ENCODE data around the gene EVI2A.
"Not testable (repeated sequence)": the region's sequence is repeated elsewhere in the genome, so short reads cannot be mapped to it uniquely, and the experiment has no call there.

The EVI2A gene

DNA sequence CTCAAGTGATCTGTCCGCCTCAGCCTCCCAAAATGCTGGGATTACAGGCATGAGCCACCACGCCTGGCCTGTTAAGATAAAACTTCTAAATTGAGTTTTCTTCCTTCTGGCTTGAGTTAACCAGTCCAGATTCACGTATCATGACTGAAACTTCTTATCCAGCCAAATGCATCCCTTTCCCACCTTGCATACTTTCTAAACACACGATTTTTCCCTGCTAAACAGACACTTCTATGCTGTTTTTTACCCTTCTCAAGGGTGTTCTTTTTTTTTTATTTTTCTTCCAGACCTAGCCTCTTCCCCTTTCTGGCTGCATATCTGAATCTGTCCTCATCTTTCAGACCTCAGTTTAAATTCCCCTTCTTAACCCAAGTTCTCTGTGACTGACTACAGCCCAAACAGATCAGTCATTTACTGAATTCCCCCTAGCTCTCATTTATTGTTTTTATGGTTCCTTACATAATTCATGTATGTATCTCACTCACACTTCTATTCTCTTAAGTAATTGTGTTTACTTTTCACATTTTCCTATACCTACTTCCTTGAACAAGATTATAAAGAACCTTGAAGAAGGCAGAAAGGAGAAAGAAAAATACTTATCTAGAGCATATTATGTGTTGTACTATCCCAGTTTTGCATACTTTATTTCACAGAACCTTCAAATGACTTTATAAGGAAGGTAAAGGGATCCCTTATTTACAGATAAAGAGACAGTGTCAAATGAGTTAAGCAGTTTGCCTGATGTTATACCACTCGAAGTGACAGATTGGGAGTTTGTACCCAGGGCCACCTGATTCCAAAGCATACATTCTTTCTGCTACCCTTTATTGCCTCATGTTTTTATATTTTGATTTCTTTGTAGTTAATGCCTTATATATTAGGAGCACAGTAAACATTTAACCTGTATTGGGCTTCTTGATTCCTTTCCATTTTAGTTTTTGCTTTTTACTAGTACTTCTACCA, 12.8 kb downstream of the EVI2A start:
- no peak overlapping the region for H3K4me3 ChIP-seq (ENCODE audit: low read length)
- peaks cover 2% of the 10 kb centered on the region for H3K36me3 ChIP-seq (ENCODE audit: insufficient read depth, low read length)
- no peak overlapping the region for H2AFZ ChIP-seq (ENCODE audit: low read depth, low read length)
- peaks cover 5% of the 10 kb centered on the region for H3K9me3 ChIP-seq (ENCODE audit: low read length)
- H3K4me1 ChIP-seq (ENCODE audit: insufficient read depth, low read length) = no peaks in the 10 kb centered on the region
- H3K27me3 ChIP-seq (ENCODE audit: insufficient read depth, low read length) = no peaks in the 10 kb centered on the region

DNA sequence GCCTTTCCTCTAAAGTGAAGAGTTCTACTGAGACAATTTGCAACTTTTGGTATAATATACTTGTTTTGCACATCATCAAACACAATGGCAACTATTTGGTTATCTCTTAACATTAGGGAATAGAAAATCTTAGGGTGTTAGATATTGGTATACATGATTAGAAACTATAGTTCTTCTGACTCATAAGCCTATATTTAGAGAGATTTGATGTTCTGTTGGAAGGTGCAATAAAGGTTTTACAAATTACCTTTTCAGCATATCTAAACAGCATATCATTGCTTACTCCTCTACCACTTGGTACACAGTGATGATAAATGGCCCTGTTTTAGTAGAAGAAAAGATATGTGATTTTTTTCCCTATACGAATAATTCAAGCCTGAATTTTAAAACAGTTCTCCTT, 13.8 kb downstream of the EVI2A start:
- Histone ChIP-seq H2AFZ (ENCODE audit: low read depth, low read length) (no peak overlapping the region), H3K27me3 (ENCODE audit: insufficient read depth, low read length) (no peaks in the 10 kb centered on the region), H3K9me3 (ENCODE audit: low read length) (peaks cover 8% of the 10 kb centered on the region), H3K4me1 (ENCODE audit: insufficient read depth, low read length) (no peaks in the 10 kb centered on the region), H3K4me3 (ENCODE audit: low read length) (no peak overlapping the region), H3K36me3 (ENCODE audit: insufficient read depth, low read length) (peaks cover 4% of the 10 kb centered on the region)

DNA sequence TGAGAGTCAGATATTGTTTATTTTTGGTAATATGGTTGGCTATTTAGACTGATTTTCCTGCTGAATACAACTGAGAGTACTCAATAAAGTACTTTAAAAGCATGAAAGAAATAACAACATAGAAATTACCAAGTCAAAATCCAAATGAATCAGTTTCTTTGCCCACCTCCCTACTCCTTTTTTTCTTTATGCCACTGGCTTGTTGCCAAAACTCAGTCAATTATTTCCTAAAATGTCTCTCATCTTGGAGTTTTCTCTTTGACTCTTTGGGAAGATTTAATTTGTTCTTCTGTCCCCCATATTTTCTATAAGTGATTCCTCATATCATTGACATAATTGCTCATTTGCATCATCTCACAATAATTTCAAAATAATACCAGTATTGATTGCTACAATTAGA, 21.8 kb downstream of the EVI2A start:
- Histone ChIP-seq H3K4me3 (ENCODE audit: low read length) (no peak overlapping the region), H3K36me3 (ENCODE audit: insufficient read depth, low read length) (peaks cover 3% of the 10 kb centered on the region), H3K9me3 (ENCODE audit: low read length) (peaks cover 6% of the 10 kb centered on the region), H3K27me3 (ENCODE audit: insufficient read depth, low read length) (no peaks in the 10 kb centered on the region), H3K4me1 (ENCODE audit: insufficient read depth, low read length) (peaks cover 5% of the 10 kb centered on the region), H2AFZ (ENCODE audit: low read depth, low read length) (no peak overlapping the region)

DNA sequence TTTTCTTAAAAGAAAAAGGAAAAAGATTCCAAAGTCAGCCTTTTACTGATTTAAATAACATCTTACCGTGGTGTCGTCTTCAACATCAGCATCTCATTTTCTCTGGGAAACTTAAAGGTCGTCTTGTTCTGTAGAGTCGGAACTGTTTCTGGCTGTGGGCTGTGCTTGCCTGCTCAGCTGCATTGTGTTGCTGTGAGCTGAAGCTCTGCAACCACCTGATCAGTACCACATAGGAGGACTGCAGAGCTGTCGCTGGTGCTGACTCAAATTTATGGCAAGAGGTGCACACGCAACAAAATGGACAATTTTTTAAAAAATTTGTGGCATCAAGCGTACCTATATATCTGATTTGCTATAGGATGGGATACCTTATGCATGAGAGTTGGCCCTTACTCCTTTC, 24.3 kb downstream of the EVI2A start, which contains the start of gene OMG:
TSS of gene OMG (minus strand) at position 150 of the 400 bp plus-strand sequence. CDS start 908 bp downstream, outside the sequence.
- peaks cover under 1% of the 10 kb centered on the region for H3K36me3 ChIP-seq (ENCODE audit: insufficient read depth, low read length)
- no peak within 1 kb of the TSS for H3K4me3 ChIP-seq (ENCODE audit: low read length)
- H2AFZ ChIP-seq (ENCODE audit: low read depth, low read length) = no peak within 1 kb of the TSS
- H3K9me3 ChIP-seq (ENCODE audit: low read length) = no peaks in the 10 kb centered on the region
- H3K27me3 ChIP-seq (ENCODE audit: insufficient read depth, low read length) = no peaks in the 10 kb centered on the region
- peaks cover 5% of the 10 kb centered on the region for H3K4me1 ChIP-seq (ENCODE audit: insufficient read depth, low read length)

DNA sequence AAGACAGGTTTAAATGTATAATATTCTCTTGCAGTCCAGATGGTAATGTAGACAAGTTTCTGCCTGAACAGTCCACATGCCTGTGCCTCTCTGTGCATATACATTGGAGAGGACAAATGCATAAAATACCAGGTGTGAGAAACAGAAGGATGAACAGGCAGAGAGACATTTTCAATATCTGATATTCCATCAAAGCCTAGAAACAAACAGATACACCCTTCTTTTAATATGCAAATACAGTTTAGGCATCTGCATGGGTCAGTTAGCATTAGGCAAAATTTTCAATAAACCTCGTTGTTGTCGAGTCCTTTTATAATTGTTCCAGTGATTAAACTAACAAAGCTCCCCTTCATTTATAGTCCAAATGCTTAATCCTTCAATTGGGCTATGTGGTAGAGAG, 25.3 kb downstream of the EVI2A start:
- Histone ChIP-seq H2AFZ (ENCODE audit: low read depth, low read length) (no peak overlapping the region), H3K36me3 (ENCODE audit: insufficient read depth, low read length) (peaks cover 5% of the 10 kb centered on the region), H3K9me3 (ENCODE audit: low read length) (no peaks in the 10 kb centered on the region), H3K4me3 (ENCODE audit: low read length) (no peak overlapping the region), H3K4me1 (ENCODE audit: insufficient read depth, low read length) (peaks cover 5% of the 10 kb centered on the region), H3K27me3 (ENCODE audit: insufficient read depth, low read length) (no peaks in the 10 kb centered on the region)

DNA sequence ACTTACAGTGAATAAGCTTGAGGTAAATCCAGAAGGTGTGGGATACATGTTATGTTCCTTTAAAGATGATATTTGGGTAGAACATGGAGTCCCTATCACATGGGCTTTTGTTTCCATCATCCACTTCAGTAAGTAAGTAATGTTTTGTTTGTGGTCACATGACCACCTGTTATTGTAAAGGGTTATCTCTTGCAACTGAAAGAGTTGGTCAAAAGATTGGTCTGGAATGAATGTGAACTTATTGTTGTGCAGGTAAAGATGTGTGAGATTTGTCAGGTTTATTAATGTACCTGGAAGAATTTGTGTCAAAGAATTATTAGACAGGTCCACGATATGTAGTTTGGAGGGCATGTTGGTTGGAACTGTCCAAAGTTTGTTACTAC, 25.9 kb downstream of the EVI2A start:
- Histone ChIP-seq H3K4me3 (ENCODE audit: low read length) (no peak overlapping the region), H3K4me1 (ENCODE audit: insufficient read depth, low read length) (peaks cover 5% of the 10 kb centered on the region), H3K27me3 (ENCODE audit: insufficient read depth, low read length) (no peaks in the 10 kb centered on the region), H3K9me3 (ENCODE audit: low read length) (no peaks in the 10 kb centered on the region), H2AFZ (ENCODE audit: low read depth, low read length) (no peak overlapping the region), H3K36me3 (ENCODE audit: insufficient read depth, low read length) (peaks cover 5% of the 10 kb centered on the region)

DNA sequence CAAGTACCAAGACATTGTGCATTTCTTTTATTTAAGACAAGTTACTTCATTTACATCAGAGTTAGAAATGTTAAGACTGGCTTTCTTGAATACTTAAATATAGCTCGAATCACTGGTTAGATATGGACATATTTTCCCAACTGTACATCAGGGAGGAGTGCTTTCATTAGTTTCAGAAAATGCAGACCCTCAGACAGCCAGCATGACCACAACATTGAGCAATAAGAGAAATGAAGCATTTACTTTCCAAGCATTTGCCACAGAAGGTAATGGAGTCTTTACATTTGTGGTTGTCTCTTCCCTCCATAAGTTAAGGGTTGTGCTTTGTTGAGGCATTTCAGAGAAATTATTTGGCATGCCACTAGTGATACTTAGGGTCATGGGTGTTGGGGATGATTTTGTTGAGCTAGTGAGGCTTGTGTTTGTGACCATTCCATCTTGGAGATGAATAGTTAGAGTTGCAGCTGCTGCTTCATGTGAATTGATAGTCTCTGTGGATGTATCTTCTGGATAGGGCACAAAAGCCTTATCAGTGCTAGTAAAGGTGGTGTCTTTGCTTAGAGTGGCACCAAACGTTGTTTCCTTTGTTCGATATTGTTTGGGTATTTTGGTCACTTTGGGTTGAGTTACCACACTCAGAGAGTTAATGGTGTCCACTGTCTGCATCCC, 26.5 kb downstream of the EVI2A start:
- H2AFZ ChIP-seq (ENCODE audit: low read depth, low read length) = no peak overlapping the region
- no peaks in the 10 kb centered on the region for H3K9me3 ChIP-seq (ENCODE audit: low read length)

DNA sequence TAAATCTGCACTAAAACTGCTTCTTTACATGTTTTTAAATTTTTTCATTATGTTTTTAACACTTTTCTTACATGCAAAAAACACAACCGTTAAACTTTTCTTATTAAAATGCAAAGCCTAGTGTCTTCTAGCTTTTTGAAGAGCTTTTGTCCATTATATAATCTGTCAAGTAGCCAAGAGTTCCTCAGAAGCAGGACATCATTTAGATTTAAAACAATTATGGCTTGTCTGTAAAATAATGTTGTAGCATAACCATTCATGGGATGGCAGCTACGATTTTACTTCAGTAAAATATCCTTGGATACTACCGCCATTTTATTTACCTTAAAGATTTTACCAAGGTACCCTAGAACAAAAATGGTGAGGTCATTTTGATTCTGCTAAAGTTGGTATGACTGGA, 27.2 kb downstream of the EVI2A start:
- no peaks in the 10 kb centered on the region for H3K27me3 ChIP-seq (ENCODE audit: insufficient read depth, low read length)
- peaks cover 5% of the 10 kb centered on the region for H3K4me1 ChIP-seq (ENCODE audit: insufficient read depth, low read length)
- no peak overlapping the region for H2AFZ ChIP-seq (ENCODE audit: low read depth, low read length)
- peaks cover 5% of the 10 kb centered on the region for H3K36me3 ChIP-seq (ENCODE audit: insufficient read depth, low read length)
- H3K4me3 ChIP-seq (ENCODE audit: low read length) = no peak overlapping the region
- no peaks in the 10 kb centered on the region for H3K9me3 ChIP-seq (ENCODE audit: low read length)

More for the DNA sequence above, 26.5 kb downstream of the EVI2A start:
- Histone ChIP-seq H3K36me3 (ENCODE audit: insufficient read depth, low read length) (peaks cover 5% of the 10 kb centered on the region), H3K27me3 (ENCODE audit: insufficient read depth, low read length) (no peaks in the 10 kb centered on the region), H3K4me3 (ENCODE audit: low read length) (no peak overlapping the region), H3K4me1 (ENCODE audit: insufficient read depth, low read length) (peaks cover 5% of the 10 kb centered on the region)

DNA sequence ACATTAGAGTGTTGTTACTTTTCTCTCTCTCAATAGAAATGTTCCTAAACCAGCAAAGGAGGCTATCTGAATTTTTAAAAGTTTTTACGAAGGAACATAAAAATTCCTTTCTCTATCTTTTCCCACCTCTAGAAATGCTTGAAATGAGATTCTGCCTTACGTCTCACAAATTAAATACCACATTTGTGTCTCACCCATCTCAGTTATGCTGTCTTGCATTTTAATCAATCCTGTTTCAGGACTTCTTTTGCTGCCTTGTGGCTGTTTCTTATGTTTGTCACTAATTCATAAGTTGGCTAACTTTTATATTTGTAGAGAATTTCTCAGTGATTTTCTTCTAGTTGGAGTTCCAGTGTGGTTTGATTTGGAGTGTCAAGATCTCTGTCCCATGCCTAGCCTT, 27.8 kb downstream of the EVI2A start:
- Histone ChIP-seq H3K36me3 (ENCODE audit: insufficient read depth, low read length) (peaks cover 5% of the 10 kb centered on the region), H2AFZ (ENCODE audit: low read depth, low read length) (no peak overlapping the region), H3K4me1 (ENCODE audit: insufficient read depth, low read length) (peaks cover 5% of the 10 kb centered on the region), H3K9me3 (ENCODE audit: low read length) (no peaks in the 10 kb centered on the region), H3K4me3 (ENCODE audit: low read length) (no peak overlapping the region), H3K27me3 (ENCODE audit: insufficient read depth, low read length) (no peaks in the 10 kb centered on the region)

DNA sequence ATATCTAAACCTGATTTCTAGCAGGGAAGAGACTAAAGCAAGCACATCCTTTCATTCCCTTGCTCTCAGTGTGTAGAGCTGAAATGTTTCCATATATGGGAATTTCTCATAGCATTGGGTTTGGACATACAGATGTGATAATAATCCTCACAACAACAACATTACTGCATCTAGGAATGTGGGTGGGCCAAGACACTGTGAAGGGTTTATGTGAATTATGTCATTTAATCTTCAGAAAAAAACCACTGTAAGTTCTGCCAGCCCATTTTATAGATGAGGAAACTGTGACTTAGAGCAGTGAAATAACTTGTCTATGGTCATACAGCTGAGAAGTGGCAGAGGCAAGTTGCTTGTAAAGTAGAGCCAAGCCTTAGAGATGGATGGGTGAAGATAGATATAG, 29.6 kb downstream of the EVI2A start:
- Histone ChIP-seq H3K36me3 (ENCODE audit: insufficient read depth, low read length) (peaks cover 6% of the 10 kb centered on the region), H3K4me3 (ENCODE audit: low read length) (no peak overlapping the region), H2AFZ (ENCODE audit: low read depth, low read length) (no peak overlapping the region)

DNA sequence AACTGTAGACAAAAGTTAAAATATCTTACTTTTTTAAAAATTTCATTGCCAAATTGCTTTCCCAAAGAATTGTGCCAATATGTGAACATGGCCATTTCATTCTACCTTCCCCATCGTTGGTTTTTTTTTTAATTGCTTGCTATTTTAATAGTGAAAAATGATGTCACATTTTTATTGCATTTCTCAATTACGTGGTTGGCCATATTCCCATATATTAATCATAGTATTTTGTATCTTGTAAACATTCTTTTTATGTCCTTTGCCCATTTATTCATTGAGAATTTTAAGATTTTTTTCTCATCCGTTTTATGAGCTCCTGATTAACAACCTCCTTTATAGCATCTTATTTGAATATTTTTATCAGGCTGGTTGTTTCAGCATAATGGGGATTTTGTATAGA, 31.6 kb downstream of the EVI2A start:
- Histone ChIP-seq H3K9me3 (ENCODE audit: low read length) (no peaks in the 10 kb centered on the region), H3K27me3 (ENCODE audit: insufficient read depth, low read length) (no peaks in the 10 kb centered on the region), H3K4me3 (ENCODE audit: low read length) (no peak overlapping the region), H3K36me3 (ENCODE audit: insufficient read depth, low read length) (peaks cover 13% of the 10 kb centered on the region), H2AFZ (ENCODE audit: low read depth, low read length) (no peak overlapping the region), H3K4me1 (ENCODE audit: insufficient read depth, low read length) (no peaks in the 10 kb centered on the region)

More for the DNA sequence above, 29.6 kb downstream of the EVI2A start:
- Histone ChIP-seq H3K27me3 (ENCODE audit: insufficient read depth, low read length) (no peaks in the 10 kb centered on the region), H3K9me3 (ENCODE audit: low read length) (no peaks in the 10 kb centered on the region), H3K4me1 (ENCODE audit: insufficient read depth, low read length) (peaks cover under 1% of the 10 kb centered on the region)

DNA sequence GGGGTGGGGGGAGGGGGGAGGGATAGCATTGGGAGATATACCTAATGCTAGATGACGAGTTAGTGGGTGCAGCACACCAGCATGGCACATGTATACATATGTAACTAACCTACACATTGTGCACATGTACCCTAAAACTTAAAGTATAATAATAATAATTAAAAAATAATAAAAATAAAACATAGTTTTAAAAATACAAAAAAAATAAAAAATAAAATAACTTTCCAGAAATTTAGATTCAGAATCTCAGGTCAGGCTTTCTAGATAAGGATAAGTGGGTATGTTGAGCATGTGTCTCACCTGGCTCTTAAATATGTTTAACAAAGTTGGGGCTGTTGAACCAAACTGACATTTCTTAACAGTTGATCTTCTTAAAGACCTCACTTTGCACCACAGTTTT, 33.5 kb downstream of the EVI2A start:
- H3K27me3 ChIP-seq (ENCODE audit: insufficient read depth, low read length); H2AFZ ChIP-seq (ENCODE audit: low read depth, low read length); H3K9me3 ChIP-seq (ENCODE audit: low read length); H3K4me1 ChIP-seq (ENCODE audit: insufficient read depth, low read length); H3K4me3 ChIP-seq (ENCODE audit: low read length): not testable (repeated sequence)
- H3K36me3 ChIP-seq (ENCODE audit: insufficient read depth, low read length) = peaks cover 13% of the 10 kb centered on the region

DNA sequence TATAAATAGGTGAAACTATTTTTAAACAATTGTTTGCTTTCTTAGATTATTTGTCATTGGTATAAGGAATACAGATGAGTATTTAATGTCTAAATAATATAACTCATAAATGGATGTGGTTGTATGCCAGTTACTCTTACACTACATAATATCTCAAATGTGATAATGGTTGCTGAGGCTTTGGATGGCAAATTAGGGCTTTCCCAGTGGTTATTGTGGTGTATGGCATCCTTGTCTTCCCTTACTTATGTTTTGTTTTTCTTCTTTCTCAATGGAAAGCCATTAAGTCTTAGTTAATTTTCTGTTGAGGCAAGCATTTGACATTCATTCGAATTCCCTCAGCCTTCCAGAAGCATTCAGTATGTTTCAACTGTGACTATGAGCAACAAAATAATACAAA, 34.8 kb downstream of the EVI2A start:
- H3K4me3 ChIP-seq (ENCODE audit: low read length) = no peak overlapping the region
- H2AFZ ChIP-seq (ENCODE audit: low read depth, low read length) = no peak overlapping the region
- H3K27me3 ChIP-seq (ENCODE audit: insufficient read depth, low read length) = no peaks in the 10 kb centered on the region
- no peaks in the 10 kb centered on the region for H3K9me3 ChIP-seq (ENCODE audit: low read length)
- H3K4me1 ChIP-seq (ENCODE audit: insufficient read depth, low read length) = no peaks in the 10 kb centered on the region
- H3K36me3 ChIP-seq (ENCODE audit: insufficient read depth, low read length) = peaks cover 15% of the 10 kb centered on the region

Measured in neuron (in vitro differentiated cells).